ENCODE measurements around the gene PDIA5. TPM values are rescaled to one million over a fixed set of nuclear protein-coding genes. Genes with fewer than 3 reads are reported as not detected.

Gene PDIA5
- total RNA-seq, 1 experiment from 2014 or later = 28.6 TPM

GRCh38 chr3:123096731-123097130 lies 29.9 kb downstream of the PDIA5 start:
- BruUV-seq (replicated peaks) = no TSS peak
- H3K4me1 ChIP-seq (ENCODE audit: insufficient read depth, low read length, poor library complexity, severe bottlenecking) = no peaks in the 10 kb centered on the region
- no peak overlapping the region for H3K4me3 ChIP-seq (ENCODE audit: low read depth, low read length, poor library complexity, severe bottlenecking)
- H3K27ac ChIP-seq (ENCODE audit: low read depth, low read length, poor library complexity, severe bottlenecking) = no peak overlapping the region
- peaks cover 11% of the 10 kb centered on the region for H3K36me3 ChIP-seq (ENCODE audit: insufficient read depth, low read length, poor library complexity, severe bottlenecking)
- no peaks in the 10 kb centered on the region for H3K27me3 ChIP-seq (replicated peaks; ENCODE audit: insufficient read depth, low read depth, low read length, poor library complexity)
- CTCF ChIA-PET = no interaction called here
- no peak for DNase-seq (ENCODE audit: low spot score)
- intact Hi-C loops (cut with micrococcal nuclease; ENCODE audit: unreplicated experiment) = no loop called here
- POLR2A ChIA-PET (ENCODE audit: low non-redundant PET) = no interaction called here
- TF ChIP-seq CTCF (conservative IDR thresholded peaks at IDR 0.05; ENCODE audit: low read depth, low read length) (no peak), EZH2 (IDR thresholded peaks at IDR 0.05; ENCODE audit: borderline replicate concordance, low read depth, low read length, poor library complexity, severe bottlenecking) (no peak)
- no peaks in the 10 kb centered on the region for H3K9me3 ChIP-seq (ENCODE audit: low read depth, low read length, poor library complexity, severe bottlenecking)

- H3K27ac ChIP-seq (ENCODE audit: low read depth, low read length, poor library complexity, severe bottlenecking) = no peak overlapping the region
- CTCF ChIA-PET = no interaction called here
- TF ChIP-seq CTCF (conservative IDR thresholded peaks at IDR 0.05; ENCODE audit: low read depth, low read length) (no peak), EZH2 (IDR thresholded peaks at IDR 0.05; ENCODE audit: borderline replicate concordance, low read depth, low read length, poor library complexity, severe bottlenecking) (no peak)
- POLR2A ChIA-PET (ENCODE audit: low non-redundant PET) = no interaction called here
- intact Hi-C loops (cut with micrococcal nuclease; ENCODE audit: unreplicated experiment) = no loop called here
- peaks cover 5% of the 10 kb centered on the region for H3K36me3 ChIP-seq (ENCODE audit: insufficient read depth, low read length, poor library complexity, severe bottlenecking)
- no peak for DNase-seq (ENCODE audit: low spot score)
- H3K27me3 ChIP-seq (replicated peaks; ENCODE audit: insufficient read depth, low read depth, low read length, poor library complexity) = no peaks in the 10 kb centered on the region
- no TSS peak for BruUV-seq (replicated peaks)
- H3K4me3 ChIP-seq (ENCODE audit: low read depth, low read length, poor library complexity, severe bottlenecking) = no peak overlapping the region
- H3K9me3 ChIP-seq (ENCODE audit: low read depth, low read length, poor library complexity, severe bottlenecking) = no peaks in the 10 kb centered on the region
- H3K4me1 ChIP-seq (ENCODE audit: insufficient read depth, low read length, poor library complexity, severe bottlenecking) = no peaks in the 10 kb centered on the region
Observed at GRCh38 chr3:123098426-123099330, 31.9 kb downstream of the PDIA5 start.

GRCh38 chr3:123099331-123100192 lies 32.7 kb downstream of the PDIA5 start:
- H3K36me3 ChIP-seq (ENCODE audit: insufficient read depth, low read length, poor library complexity, severe bottlenecking) = peaks cover 12% of the 10 kb centered on the region
- H3K27me3 ChIP-seq (replicated peaks; ENCODE audit: insufficient read depth, low read depth, low read length, poor library complexity) = no peaks in the 10 kb centered on the region
- no peak for DNase-seq (ENCODE audit: low spot score)
- no peaks in the 10 kb centered on the region for H3K4me1 ChIP-seq (ENCODE audit: insufficient read depth, low read length, poor library complexity, severe bottlenecking)
- no TSS peak for BruUV-seq (replicated peaks)
- POLR2A ChIA-PET (ENCODE audit: low non-redundant PET) = no interaction called here
- intact Hi-C loops (cut with micrococcal nuclease; ENCODE audit: unreplicated experiment) = no loop called here
- CTCF ChIA-PET = no interaction called here
- no peak overlapping the region for H3K4me3 ChIP-seq (ENCODE audit: low read depth, low read length, poor library complexity, severe bottlenecking)
- no peaks in the 10 kb centered on the region for H3K9me3 ChIP-seq (ENCODE audit: low read depth, low read length, poor library complexity, severe bottlenecking)
- no peak overlapping the region for H3K27ac ChIP-seq (ENCODE audit: low read depth, low read length, poor library complexity, severe bottlenecking)
- TF ChIP-seq EZH2 (IDR thresholded peaks at IDR 0.05; ENCODE audit: borderline replicate concordance, low read depth, low read length, poor library complexity, severe bottlenecking) (no peak), CTCF (conservative IDR thresholded peaks at IDR 0.05; ENCODE audit: low read depth, low read length) (no peak)

All from A673 (cell line).